B cell (primary cell): Measurements from ENCODE around the gene LNX1. TPM values are rescaled to one million over a fixed set of nuclear protein-coding genes. Genes with fewer than 3 reads are reported as not detected.

Source experiments
- ATAC-seq: fragments of 200-7000 bp; cut with Tn5 transposase; one replicate; pipeline ENCODE4 v1.10.0; 2021; ENCODE audit warnings: low read depth, mild to moderate bottlenecking, moderate number of reproducible peaks, moderate library complexity
- CTCF ChIA-PET: fragments of 350-600 bp; sonication (Branson Sonifier 250); formaldehyde crosslinking; loops from one replicate; lab custom pipeline; 2021; ENCODE audit warnings: antibody characterized with exemption, inconsistent platforms; lab: Charles Lee
- POLR2A ChIA-PET: fragments of 350-600 bp; sonication (Branson Sonifier 250); formaldehyde crosslinking; loops from one replicate; lab custom pipeline; 2021; ENCODE audit warnings: antibody characterized with exemption; lab: Charles Lee
- DNase-seq: peaks from one replicate; pipeline ENCODE4 v3.0.0; 2013
- H2AFZ ChIP-seq: 2 replicates; pipeline ENCODE4 v1.6.1; 2012; ENCODE audit warnings: mild to moderate bottlenecking, low read depth, low read length; ENCODE audit not compliant: insufficient read depth, poor library complexity, severe bottlenecking
- H3K27ac ChIP-seq, 2 donors: 1 replicate in 1 of 2; 2 replicates in 1 of 2; pipeline ENCODE4 v1.5.1; 2012 to 2013; ENCODE audit warnings: low read length in 2 of 2, mild to moderate bottlenecking in 2 of 2, moderate library complexity in 1 of 2
- H3K27me3 ChIP-seq, 4 experiments: fragments of 200-600 bp in 1 of 4; sonication (generic) in 1 of 4; replicated peaks in 1 of 4; 1 replicate in 2 of 4; 2 replicates in 2 of 4; pipeline versions ENCODE4 v1.6.1 to v1.7.0; 2013 to 2016; ENCODE audit warnings: low read length in 3 of 4, mild to moderate bottlenecking in 2 of 4, mixed read lengths in 1 of 4, moderate library complexity in 1 of 4; ENCODE audit not compliant: insufficient read depth in 4 of 4, control insufficient read depth in 3 of 4; ENCODE audit errors: control extremely low read depth in 1 of 4
- H3K36me3 ChIP-seq, 2 experiments: replicated peaks in 1 of 2; 1 replicate in 1 of 2; 2 replicates in 1 of 2; pipeline versions ENCODE4 v1.6.1 to v1.7.1; 2013; ENCODE audit warnings: low read length in 1 of 2; ENCODE audit not compliant: insufficient read depth in 2 of 2, control insufficient read depth in 1 of 2; ENCODE audit errors: control extremely low read depth in 1 of 2, extremely low read depth in 1 of 2
- H3K4me1 ChIP-seq, 2 donors: fragments of 200-600 bp in 1 of 2; sonication (generic) in 1 of 2; 1 replicate in 1 of 2; 2 replicates in 1 of 2; pipeline versions ENCODE4 v1.5.1 to v1.6.1; 2013 to 2017; ENCODE audit warnings: low read length in 2 of 2; ENCODE audit not compliant: control insufficient read depth in 2 of 2, insufficient read depth in 2 of 2
- H3K4me2 ChIP-seq: replicated peaks from 2 replicates; pipeline ENCODE3; 2012; ENCODE audit warnings: mild to moderate bottlenecking, low read depth, low read length; ENCODE audit not compliant: poor library complexity, severe bottlenecking
- H3K4me3 ChIP-seq, 5 experiments: fragments of 200-600 bp in 1 of 5; sonication (generic) in 1 of 5; 1 replicate in 3 of 5; 2 replicates in 2 of 5; pipeline versions ENCODE4 v1.5.1 to v1.7.0; 2011 to 2016; ENCODE audit warnings: low read length in 4 of 5, mild to moderate bottlenecking in 4 of 5, low read depth in 2 of 5, control low read depth in 1 of 5, moderate library complexity in 1 of 5; ENCODE audit not compliant: insufficient read depth in 1 of 5; ENCODE audit errors: control extremely low read depth in 1 of 5, extremely low read depth in 1 of 5
- H3K79me2 ChIP-seq: fragments of 200-600 bp; sonication (generic); one replicate; pipeline ENCODE4 v1.6.0; 2016; ENCODE audit warnings: low read length; ENCODE audit not compliant: control insufficient read depth, insufficient read depth
- H3K9ac ChIP-seq: fragments of 200-600 bp; sonication (generic); 2 replicates; pipeline ENCODE4 v1.6.1; 2017; ENCODE audit warnings: mild to moderate bottlenecking, low read length, moderate library complexity
- H3K9me3 ChIP-seq, 3 donors: one replicate each; pipeline versions ENCODE4 v1.6.1 to v1.7.1; 2013; ENCODE audit warnings: low read length in 2 of 3; ENCODE audit not compliant: control insufficient read depth in 2 of 3, insufficient read depth in 1 of 3; ENCODE audit errors: control extremely low read depth in 1 of 3
- H4K20me1 ChIP-seq: 2 replicates; pipeline ENCODE4 v1.6.0; 2012; ENCODE audit warnings: mild to moderate bottlenecking, low read length; ENCODE audit not compliant: insufficient read depth, control insufficient read depth, poor library complexity, severe bottlenecking
- H3K27ac Mint-ChIP-seq: one replicate; pipeline ENCODE4 v1.8.0; 2021; ENCODE audit warnings: mixed read lengths
- H3K27me3 Mint-ChIP-seq: one replicate; pipeline ENCODE4 v1.8.0; 2021; ENCODE audit warnings: mixed read lengths
- H3K4me1 Mint-ChIP-seq: one replicate; pipeline ENCODE4 v1.8.0; 2021; ENCODE audit warnings: mixed read lengths
- H3K4me3 Mint-ChIP-seq: one replicate; pipeline ENCODE4 v1.8.0; 2021; ENCODE audit warnings: mixed read lengths
- H3K9me3 Mint-ChIP-seq: one replicate; pipeline ENCODE4 v1.8.0; 2022; ENCODE audit warnings: mixed read lengths; ENCODE audit not compliant: insufficient read depth
- CTCF ChIP-seq: fragments of 200-600 bp; IDR thresholded peaks from one replicate; pipeline ENCODE4 v1.8.0; 2022; ENCODE audit warnings: antibody characterized with exemption, mild to moderate bottlenecking
- EZH2 ChIP-seq: IDR thresholded peaks from 2 replicates; pipeline ENCODE4 v1.6.1; 2012; ENCODE audit warnings: borderline replicate concordance, low read depth, mild to moderate bottlenecking, moderate library complexity, low read length; ENCODE audit not compliant: insufficient read depth, poor library complexity, severe bottlenecking
- WGBS: methylation state at CpG from one replicate; pipeline ENCODE4 v1.1.5; 2013; ENCODE audit warnings: missing lambda C conversion rate; ENCODE audit not compliant: insufficient coverage; 5-methylcytosine and 5-hydroxymethylcytosine counted together
- intact Hi-C: fragments of 100-400 bp; cut with micrococcal nuclease; formaldehyde crosslinking; loops from one replicate; pipeline ENCODE4 v1.10.0; 2022
- polyA plus RNA-seq: library from polyadenylated mRNA; depleted of rRNA; stranded (reverse); fragments of >200 nt; gene quantifications from 2 replicates; pipeline ENCODE4 v1.2.3, GENCODE V29; 2012
- total RNA-seq, 2 donors: library from RNA; stranded (reverse); fragments of 120-200 nt in 1 of 2; gene quantifications; 1 replicate in 1 of 2; 2 replicates in 1 of 2; pipeline versions ENCODE4 v1.2.3 to v1.2.4, GENCODE V29; 2013 to 2022

Gene LNX1
- total and polyA plus RNA-seq, 2 donors (not counting 1 experiment from before 2014, with no cell fraction given): not detected

GRCh38 chr4:53551281-53551864, 39.9 kb downstream of the LNX1 start:
- DNase-seq (no peak), ATAC-seq (no peak)
- no peaks in the 10 kb centered on the region for H3K4me1 ChIP-seq
- H3K36me3 ChIP-seq: no peaks in the 10 kb centered on the region
- no peaks in the 10 kb centered on the region for H4K20me1 ChIP-seq
- H3K9ac ChIP-seq: no peak overlapping the region
- ChIA-PET POLR2A (no interaction called here), CTCF (no interaction called here)
- no peaks in the 10 kb centered on the region for H3K27me3 ChIP-seq
- TF ChIP-seq CTCF (no peak), EZH2 (no peak)
- H2AFZ ChIP-seq: no peak overlapping the region
- peaks cover 0 to 4% (median 0%) of the 10 kb centered on the region in 3 donors for H3K9me3 ChIP-seq
- no peaks in the 10 kb centered on the region for H3K79me2 ChIP-seq
- Mint-ChIP-seq H3K4me3 (no peak overlapping the region), H3K4me1 (no peaks in the 10 kb centered on the region), H3K27me3 (peaks cover 26% of the 10 kb centered on the region), H3K27ac (no peak overlapping the region), H3K9me3 (peaks cover 2% of the 10 kb centered on the region)
- H3K4me3 ChIP-seq: no peak overlapping the region
- WGBS: 100% methylated on average over 5 of the region's 7 CpGs
- intact Hi-C loops: no loop called here
- no peak overlapping the region for H3K27ac ChIP-seq
- H3K4me2 ChIP-seq: no peak overlapping the region

GRCh38 chr4:53548662-53549061, 42.6 kb downstream of the LNX1 start:
- H3K27me3 Mint-ChIP-seq: peaks cover 23% of the 10 kb centered on the region
- Histone ChIP-seq H3K27me3 (no peaks in the 10 kb centered on the region), H3K4me2 (no peak overlapping the region), H3K36me3 (no peaks in the 10 kb centered on the region), H3K79me2 (no peaks in the 10 kb centered on the region), H2AFZ (no peak overlapping the region), H3K27ac (no peak overlapping the region), H3K9me3 (peaks cover 0 to 4% (median 0%) of the 10 kb centered on the region in 3 donors), H3K4me3 (no peak overlapping the region), H3K9ac (no peak overlapping the region), H4K20me1 (no peaks in the 10 kb centered on the region), H3K4me1 (no peaks in the 10 kb centered on the region)
- ChIA-PET CTCF (no interaction called here), POLR2A (no interaction called here)
- no peak for DNase-seq
- intact Hi-C loops: no loop called here
- H3K4me3 Mint-ChIP-seq: no peak overlapping the region
- H3K9me3 Mint-ChIP-seq: peaks cover 2% of the 10 kb centered on the region
- no peak for ATAC-seq
- 50% methylated on average over 1 of the region's 3 CpGs for WGBS
- TF ChIP-seq EZH2 (no peak), CTCF (no peak)
- no peak overlapping the region for H3K27ac Mint-ChIP-seq
- H3K4me1 Mint-ChIP-seq: no peaks in the 10 kb centered on the region
